CD4-positive, alpha-beta T cell (primary cell): ENCODE measurements around the gene SNAPC4. TPM values are rescaled to one million over a fixed set of nuclear protein-coding genes. Genes with fewer than 3 reads are reported as not detected.

Experiments used
- ATAC-seq: fragments of 200-7000 bp; cut with Tn5 transposase; one replicate; pipeline ENCODE4 v1.10.0; 2022; ENCODE audit warnings: mild to moderate bottlenecking; ENCODE audit not compliant: poor library complexity
- CTCF ChIA-PET: fragments of 350-600 bp; sonication (Branson Sonifier 250); formaldehyde crosslinking; loops from one replicate; lab custom pipeline; 2021; ENCODE audit warnings: antibody characterized with exemption, inconsistent platforms; lab: Charles Lee
- POLR2A ChIA-PET: fragments of 350-600 bp; sonication (Branson Sonifier 250); formaldehyde crosslinking; loops from one replicate; lab custom pipeline; 2021; ENCODE audit warnings: antibody characterized with exemption, inconsistent platforms; lab: Charles Lee
- DNase-seq, 14 experiments: peaks; one replicate each; pipeline ENCODE4 v3.0.0-alpha.2; 2013 to 2020; ENCODE audit warnings: mixed read lengths in 2 of 14
- H3K27ac ChIP-seq, 2 donors: one replicate each; pipeline versions ENCODE4 v1.5.1 to v1.7.0; 2013; ENCODE audit warnings: low read length in 2 of 2, low read depth in 1 of 2, mild to moderate bottlenecking in 1 of 2
- H3K27me3 ChIP-seq, 2 experiments: 1 replicate in 1 of 2; 2 replicates in 1 of 2; pipeline versions ENCODE4 v1.6.1 to v1.7.0; 2013; ENCODE audit warnings: low read length in 2 of 2, control low read depth in 1 of 2, mild to moderate bottlenecking in 1 of 2, moderate library complexity in 1 of 2; ENCODE audit not compliant: insufficient read depth in 2 of 2, control insufficient read depth in 1 of 2
- H3K36me3 ChIP-seq: one replicate; pipeline ENCODE4 v1.6.1; 2013; ENCODE audit warnings: low read length, control low read depth; ENCODE audit not compliant: insufficient read depth
- H3K4me1 ChIP-seq: one replicate; pipeline ENCODE4 v1.6.1; 2013; ENCODE audit warnings: low read length, control low read depth; ENCODE audit not compliant: insufficient read depth
- H3K4me3 ChIP-seq: one replicate; pipeline ENCODE4 v1.5.1; 2013; ENCODE audit warnings: mild to moderate bottlenecking, low read length, moderate library complexity
- H3K9me3 ChIP-seq, 2 experiments: 1 replicate in 1 of 2; 2 replicates in 1 of 2; pipeline versions ENCODE4 v1.6.1 to v1.7.0; 2013; ENCODE audit warnings: low read length in 2 of 2, mild to moderate bottlenecking in 2 of 2, control low read depth in 1 of 2, moderate library complexity in 1 of 2; ENCODE audit not compliant: control insufficient read depth in 1 of 2, insufficient read depth in 1 of 2
- H3K27ac Mint-ChIP-seq: one replicate; pipeline ENCODE4 v1.8.0; 2020; ENCODE audit warnings: mixed read lengths
- H3K27me3 Mint-ChIP-seq: one replicate; pipeline ENCODE4 v1.8.0; 2021; ENCODE audit warnings: mixed read lengths
- H3K36me3 Mint-ChIP-seq: one replicate; pipeline ENCODE4 v1.8.0; 2021; ENCODE audit warnings: low read depth, mixed read lengths
- H3K4me1 Mint-ChIP-seq: one replicate; pipeline ENCODE4 v1.8.0; 2021; ENCODE audit warnings: low read depth, mixed read lengths
- H3K4me3 Mint-ChIP-seq: one replicate; pipeline ENCODE4 v1.8.0; 2020; ENCODE audit warnings: mild to moderate bottlenecking, mixed read lengths
- H3K9me3 Mint-ChIP-seq: one replicate; pipeline ENCODE4 v1.8.0; 2020; ENCODE audit warnings: mixed read lengths
- CTCF ChIP-seq: fragments of 200-600 bp; IDR thresholded peaks from one replicate; pipeline ENCODE4 v1.8.0; 2022; ENCODE audit warnings: antibody characterized with exemption, mild to moderate bottlenecking
- intact Hi-C, 2 experiments: fragments of 100-400 bp; cut with DNase I in 1 of 2; cut with micrococcal nuclease in 1 of 2; formaldehyde crosslinking; loops; one replicate each; pipeline versions ENCODE4 v1.15.1 to v1.9.0; 2023 to 2025; cut with DNase I, micrococcal nuclease
- total RNA-seq, 174 experiments: library from RNA in 2 of 174; stranded (reverse) in 2 of 174; gene quantifications; one replicate each; pipeline ENCODE4 v1.2.3 and lab custom pipeline; 2021 to 2026

The SNAPC4 gene
- total RNA-seq, 2 experiments from 2014 or later: 7.7 to 8.0 TPM

- no peaks in the 10 kb centered on the region for H3K27me3 ChIP-seq
- CTCF ChIA-PET: no interaction called here
- Mint-ChIP-seq H3K27ac (no peak overlapping the region), H3K4me3 (no peak overlapping the region), H3K9me3 (no peaks in the 10 kb centered on the region), H3K36me3 (peaks cover 36% of the 10 kb centered on the region), H3K4me1 (peaks cover 10% of the 10 kb centered on the region), H3K27me3 (no peaks in the 10 kb centered on the region)
- H3K9me3 ChIP-seq: no peaks in the 10 kb centered on the region
- DNase-seq (no peak), ATAC-seq (no peak)
- no peak for TF ChIP-seq CTCF
- H3K27ac ChIP-seq: no peak overlapping the region
- H3K36me3 ChIP-seq: peaks cover 67% of the 10 kb centered on the region
- H3K4me1 ChIP-seq: peaks cover 22% of the 10 kb centered on the region
- no peak overlapping the region for H3K4me3 ChIP-seq
- intact Hi-C loops: no loop called here
- POLR2A ChIA-PET: no interaction called here
Observed at GRCh38 chr9:136395345-136396218, 4.4 kb downstream of the SNAPC4 start.

DNA sequence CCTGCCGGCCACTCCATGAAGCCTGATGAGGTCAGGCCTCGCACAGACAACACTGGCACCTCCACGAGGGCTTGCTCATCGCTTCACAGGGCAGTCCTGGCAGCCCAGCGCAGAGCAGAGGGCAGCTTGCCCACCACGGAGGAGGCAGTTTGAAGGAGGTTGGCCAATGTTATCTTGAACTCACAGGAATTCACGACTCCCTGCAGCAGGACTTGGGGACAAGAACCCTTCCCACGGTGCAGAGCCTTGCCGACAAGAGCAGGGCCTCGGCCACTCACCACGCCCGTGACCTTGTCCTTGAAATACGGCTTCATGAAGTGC, 5.0 kb downstream of the SNAPC4 start:
- Mint-ChIP-seq H3K9me3 (no peaks in the 10 kb centered on the region), H3K4me3 (no peak overlapping the region), H3K36me3 (peaks cover 41% of the 10 kb centered on the region), H3K27me3 (no peaks in the 10 kb centered on the region), H3K27ac (no peak overlapping the region), H3K4me1 (peaks cover 10% of the 10 kb centered on the region)
- intact Hi-C loops: no loop called here
- H3K4me1 ChIP-seq: peaks cover 18% of the 10 kb centered on the region
- TF ChIP-seq CTCF: no peak
- ChIA-PET CTCF (no interaction called here), POLR2A (no interaction called here)
- H3K9me3 ChIP-seq: no peaks in the 10 kb centered on the region
- H3K4me3 ChIP-seq: no peak overlapping the region
- no peak for DNase-seq
- H3K36me3 ChIP-seq: peaks cover 68% of the 10 kb centered on the region
- no peak overlapping the region for H3K27ac ChIP-seq
- no peaks in the 10 kb centered on the region for H3K27me3 ChIP-seq
- ATAC-seq: no peak

DNA sequence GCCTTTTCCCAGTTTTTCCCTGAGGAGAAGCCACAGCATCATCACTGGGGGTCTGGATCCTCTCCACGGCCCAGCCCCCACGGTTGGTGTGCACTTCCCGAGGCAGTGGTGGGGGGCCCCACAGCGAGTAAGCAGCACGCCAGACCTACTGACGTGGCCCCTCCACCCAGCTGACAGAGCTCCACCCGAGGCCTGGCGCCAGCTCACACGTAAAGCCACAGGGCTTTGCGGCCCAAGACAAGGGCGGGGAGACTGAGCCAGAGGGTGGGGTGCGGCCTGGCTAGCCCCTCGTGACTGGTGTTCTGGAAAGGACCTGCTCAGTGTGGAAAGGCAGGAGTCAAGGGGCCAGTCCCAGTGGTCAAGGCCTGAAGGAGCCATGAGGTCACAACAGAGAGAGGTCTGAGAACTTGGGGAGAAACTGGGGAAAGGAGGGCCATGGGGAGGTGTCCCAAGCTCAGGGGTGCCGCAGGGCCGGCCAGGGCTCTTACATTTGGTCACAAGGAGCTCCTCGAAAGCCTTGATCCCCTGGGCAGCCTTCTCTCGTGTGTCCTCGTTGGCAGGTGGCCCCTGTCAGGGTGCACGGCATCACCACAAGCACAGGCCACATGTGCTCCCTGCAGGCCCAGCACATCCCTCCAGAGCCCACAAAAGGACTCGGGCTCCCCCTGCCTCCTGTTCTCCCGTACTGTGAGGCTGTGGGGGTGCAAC, 5.5 kb downstream of the SNAPC4 start:
- TF ChIP-seq CTCF: no peak
- no peaks in the 10 kb centered on the region for H3K9me3 Mint-ChIP-seq
- peaks cover 10% of the 10 kb centered on the region for H3K4me1 Mint-ChIP-seq
- no peak overlapping the region for H3K4me3 ChIP-seq
- H3K27ac Mint-ChIP-seq: no peak overlapping the region
- ChIA-PET POLR2A (no interaction called here), CTCF (no interaction called here)
- peaks cover 46% of the 10 kb centered on the region for H3K36me3 Mint-ChIP-seq
- no peaks in the 10 kb centered on the region for H3K9me3 ChIP-seq
- no peak overlapping the region for H3K4me3 Mint-ChIP-seq
- intact Hi-C loops: no loop called here
- H3K36me3 ChIP-seq: peaks cover 73% of the 10 kb centered on the region
- no peaks in the 10 kb centered on the region for H3K27me3 ChIP-seq
- ATAC-seq (no peak), DNase-seq (no peak)
- peaks cover 16% of the 10 kb centered on the region for H3K4me1 ChIP-seq
- H3K27me3 Mint-ChIP-seq: no peaks in the 10 kb centered on the region
- H3K27ac ChIP-seq: no peak overlapping the region
